Astrocyte (in vitro differentiated cells and primary cell): ENCODE results near the gene CERS5.

Experiments
- EZH2 ChIP-seq: IDR thresholded peaks from 2 replicates; pipeline ENCODE4 v1.6.1; 2012; ENCODE audit warnings: mild to moderate bottlenecking, low read length, inconsistent platforms; ENCODE audit not compliant: insufficient read depth
- TF ChIP-seq, protein P1 (sequence below): IDR thresholded peaks from 2 replicates; pipeline ENCODE4 v1.5.1; 2011; ENCODE audit warnings: low read depth, mild to moderate bottlenecking, inconsistent platforms, low read length, moderate library complexity; ENCODE audit not compliant: insufficient read depth

DNA sequence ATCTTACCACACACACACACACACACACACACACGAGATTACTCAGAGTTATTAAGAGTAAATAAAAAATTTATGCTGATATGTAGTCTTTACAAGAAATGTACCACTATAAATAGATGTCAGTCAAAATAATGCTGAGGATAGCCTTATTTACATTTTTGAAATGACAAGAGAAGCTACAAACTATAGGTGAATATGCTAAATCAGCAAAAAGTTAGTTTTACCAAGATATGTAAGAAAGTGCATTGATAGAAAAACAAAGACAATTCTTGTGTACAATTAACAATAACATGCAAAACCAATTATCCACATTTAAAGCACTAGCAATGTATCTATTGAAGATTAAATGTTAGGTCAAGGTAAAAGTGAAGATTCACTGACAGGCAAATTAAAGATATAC, 46.8 kb upstream of the CERS5 start:
- no peak for TF ChIP-seq EZH2
- TF ChIP-seq, protein P1, sequence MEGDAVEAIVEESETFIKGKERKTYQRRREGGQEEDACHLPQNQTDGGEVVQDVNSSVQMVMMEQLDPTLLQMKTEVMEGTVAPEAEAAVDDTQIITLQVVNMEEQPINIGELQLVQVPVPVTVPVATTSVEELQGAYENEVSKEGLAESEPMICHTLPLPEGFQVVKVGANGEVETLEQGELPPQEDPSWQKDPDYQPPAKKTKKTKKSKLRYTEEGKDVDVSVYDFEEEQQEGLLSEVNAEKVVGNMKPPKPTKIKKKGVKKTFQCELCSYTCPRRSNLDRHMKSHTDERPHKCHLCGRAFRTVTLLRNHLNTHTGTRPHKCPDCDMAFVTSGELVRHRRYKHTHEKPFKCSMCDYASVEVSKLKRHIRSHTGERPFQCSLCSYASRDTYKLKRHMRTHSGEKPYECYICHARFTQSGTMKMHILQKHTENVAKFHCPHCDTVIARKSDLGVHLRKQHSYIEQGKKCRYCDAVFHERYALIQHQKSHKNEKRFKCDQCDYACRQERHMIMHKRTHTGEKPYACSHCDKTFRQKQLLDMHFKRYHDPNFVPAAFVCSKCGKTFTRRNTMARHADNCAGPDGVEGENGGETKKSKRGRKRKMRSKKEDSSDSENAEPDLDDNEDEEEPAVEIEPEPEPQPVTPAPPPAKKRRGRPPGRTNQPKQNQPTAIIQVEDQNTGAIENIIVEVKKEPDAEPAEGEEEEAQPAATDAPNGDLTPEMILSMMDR: no peak
